ENCODE results near the gene NDUFA1.
"Not testable (repeated sequence)": the region's sequence is repeated elsewhere in the genome, so short reads cannot be mapped to it uniquely, and the experiment has no call there.

The NDUFA1 gene

DNA sequence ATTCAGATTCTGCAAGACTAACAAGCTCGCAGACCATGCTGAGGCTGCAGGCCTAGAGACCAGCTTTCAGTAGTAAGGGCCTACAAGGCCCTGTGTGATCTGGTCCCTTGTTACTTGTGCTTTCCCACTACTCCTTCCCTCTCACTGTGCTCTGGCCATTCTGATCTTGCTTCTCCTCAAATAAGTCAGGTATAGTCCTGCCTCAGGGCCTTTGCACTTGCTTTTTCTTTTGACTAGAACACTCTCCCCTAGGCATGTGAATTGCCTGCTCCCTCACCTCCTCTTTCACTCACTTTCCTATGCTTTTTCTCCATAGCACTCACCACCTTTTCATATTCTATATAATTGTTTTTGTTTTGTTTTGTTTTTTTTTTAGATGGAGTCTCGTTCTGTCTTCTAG is 46.2 kb downstream of the NDUFA1 start:
- H3K9me3 ChIP-seq (ENCODE audit: control insufficient read depth in 2 of 2, low read length in 2 of 2): no peaks in the 10 kb centered on the region
- H3K27ac ChIP-seq (ENCODE audit: low read length): no peak overlapping the region
- H3K4me3 ChIP-seq (ENCODE audit: low read length in 2 of 2): no peak overlapping the region
- H3K27me3 ChIP-seq (ENCODE audit: control insufficient read depth in 1 of 2, insufficient read depth in 2 of 2, low read length in 2 of 2): no peaks in the 10 kb centered on the region
- no peak overlapping the region for H3K9ac ChIP-seq (ENCODE audit: low read length in 2 of 2)
- H3K36me3 ChIP-seq (ENCODE audit: control insufficient read depth in 2 of 2, insufficient read depth in 2 of 2, low read length in 2 of 2): no peaks in the 10 kb centered on the region
- H3K4me1 ChIP-seq (ENCODE audit: control insufficient read depth, insufficient read depth, low read length): no peaks in the 10 kb centered on the region

DNA sequence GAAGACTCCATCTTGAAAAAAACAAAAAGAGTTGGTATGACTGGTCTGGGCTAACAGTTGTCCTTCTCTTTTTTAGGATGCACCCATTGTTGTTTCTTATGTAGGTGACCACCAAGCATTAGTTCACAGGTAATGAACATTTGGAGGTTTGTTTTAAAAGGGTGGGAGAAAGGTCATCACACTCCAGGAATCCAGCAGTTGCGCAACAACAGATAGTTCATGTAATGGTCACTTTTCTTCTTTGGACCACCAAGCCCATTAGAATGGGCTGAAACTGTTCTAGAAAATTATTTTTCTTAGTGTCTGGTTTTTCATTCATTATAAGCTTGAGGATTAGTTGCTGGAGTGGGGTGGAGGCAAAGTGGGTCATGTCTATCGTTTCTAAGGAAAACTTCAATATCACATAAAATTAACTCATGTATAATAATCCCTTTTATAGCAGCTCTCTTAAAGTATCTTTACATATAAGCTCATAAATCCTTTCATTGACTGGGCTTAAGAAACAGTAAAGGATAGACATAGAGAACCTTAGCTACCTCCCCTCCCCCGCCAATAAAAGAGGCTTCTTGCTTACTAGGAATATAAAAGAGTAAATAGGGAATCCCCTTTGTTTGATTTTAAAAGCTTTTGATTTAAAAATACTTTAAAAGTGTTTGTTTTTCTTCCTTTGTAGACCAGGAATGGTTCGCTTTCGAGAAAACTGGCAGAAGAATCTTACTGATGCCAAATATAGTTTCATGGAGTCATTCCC is 48.4 kb downstream of the NDUFA1 start:
- Histone ChIP-seq H3K36me3 (ENCODE audit: control insufficient read depth in 2 of 2, insufficient read depth in 2 of 2, low read length in 2 of 2) (no peaks in the 10 kb centered on the region), H3K4me3 (ENCODE audit: low read length in 2 of 2) (no peak overlapping the region), H3K9me3 (ENCODE audit: control insufficient read depth in 2 of 2, low read length in 2 of 2) (no peaks in the 10 kb centered on the region), H3K4me1 (ENCODE audit: control insufficient read depth, insufficient read depth, low read length) (no peaks in the 10 kb centered on the region), H3K27me3 (ENCODE audit: control insufficient read depth in 1 of 2, insufficient read depth in 2 of 2, low read length in 2 of 2) (no peaks in the 10 kb centered on the region), H3K27ac (ENCODE audit: low read length) (no peak overlapping the region), H3K9ac (ENCODE audit: low read length in 2 of 2) (no peak overlapping the region)

DNA sequence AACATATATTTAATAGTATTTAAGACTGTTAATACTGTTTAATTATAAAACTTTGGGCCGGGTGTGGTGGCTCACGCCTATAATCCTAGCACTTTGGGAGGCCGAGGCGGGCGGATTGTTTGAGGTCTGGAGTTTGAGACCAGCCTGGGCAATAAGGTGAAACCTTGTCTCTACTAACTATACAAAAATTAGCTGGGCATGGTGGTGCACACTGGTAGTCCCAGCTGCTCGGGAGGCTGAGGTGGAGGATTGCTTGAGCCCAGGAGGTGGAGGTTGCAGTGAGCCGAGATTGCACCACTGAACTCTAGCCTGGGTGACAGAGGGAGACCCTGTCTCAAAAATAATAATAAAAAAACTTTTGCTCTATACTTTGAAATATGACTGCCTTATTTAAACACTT is 50.8 kb downstream of the NDUFA1 start:
- not testable (repeated sequence) for H3K9ac ChIP-seq (ENCODE audit: low read length in 2 of 2); H3K36me3 ChIP-seq (ENCODE audit: control insufficient read depth in 2 of 2, insufficient read depth in 2 of 2, low read length in 2 of 2); H3K27me3 ChIP-seq (ENCODE audit: control insufficient read depth in 1 of 2, insufficient read depth in 2 of 2, low read length in 2 of 2); H3K4me1 ChIP-seq (ENCODE audit: control insufficient read depth, insufficient read depth, low read length); H3K4me3 ChIP-seq (ENCODE audit: low read length in 2 of 2); H3K27ac ChIP-seq (ENCODE audit: low read length); H3K9me3 ChIP-seq (ENCODE audit: control insufficient read depth in 2 of 2, low read length in 2 of 2)

Measured in stomach smooth muscle (tissue), 2 donors.